Loucy (cell line): ENCODE data around the gene VPS13D.

Experiments used
- H2AFZ ChIP-seq: fragments of 200-600 bp; sonication (generic); 2 replicates; pipeline ENCODE4 v1.6.0; 2016; ENCODE audit warnings: antibody characterized with exemption, mild to moderate bottlenecking, low read length, moderate library complexity
- H3F3A ChIP-seq: fragments of 200-600 bp; 2 replicates; pipeline ENCODE4 v1.6.0; 2016; ENCODE audit warnings: antibody characterized with exemption, low read depth, mild to moderate bottlenecking
- H3K27me3 ChIP-seq: fragments of 200-600 bp; sonication (generic); 2 replicates; pipeline ENCODE4 v1.6.1; 2014; ENCODE audit warnings: low read length, mild to moderate bottlenecking; ENCODE audit not compliant: insufficient read depth, poor library complexity, severe bottlenecking
- H3K36me3 ChIP-seq: fragments of 200-600 bp; sonication (generic); 2 replicates; pipeline ENCODE4 v1.6.1; 2016; ENCODE audit warnings: low read length; ENCODE audit not compliant: insufficient read depth
- H3K4me1 ChIP-seq: fragments of 200-600 bp; sonication (generic); 2 replicates; pipeline ENCODE4 v1.5.1; 2014; ENCODE audit warnings: low read length, mild to moderate bottlenecking; ENCODE audit not compliant: insufficient read depth, poor library complexity, severe bottlenecking
- H3K4me2 ChIP-seq: fragments of 200-600 bp; sonication (generic); 2 replicates; pipeline ENCODE4 v1.6.0; 2014; ENCODE audit warnings: antibody characterized with exemption, low read length, low read depth, mild to moderate bottlenecking; ENCODE audit not compliant: poor library complexity, severe bottlenecking
- H3K4me3 ChIP-seq: fragments of 200-600 bp; sonication (generic); 2 replicates; pipeline ENCODE4 v1.5.1; 2014; ENCODE audit warnings: low read length, mild to moderate bottlenecking, mixed read lengths; ENCODE audit not compliant: poor library complexity, severe bottlenecking
- H3K79me2 ChIP-seq: fragments of 200-600 bp; sonication (generic); 2 replicates; pipeline ENCODE4 v1.6.1; 2014; ENCODE audit warnings: low read length; ENCODE audit not compliant: insufficient read depth
- H3K9ac ChIP-seq: fragments of 200-600 bp; sonication (generic); 2 replicates; pipeline ENCODE4 v1.6.0; 2014; ENCODE audit warnings: mild to moderate bottlenecking, low read depth, low read length, moderate library complexity; ENCODE audit not compliant: poor library complexity, severe bottlenecking
- H3K9me2 ChIP-seq: fragments of 200-600 bp; sonication (generic); replicated peaks from 2 replicates; pipeline ENCODE4 v1.6.1; 2016; ENCODE audit warnings: low read depth, low read length, mixed read lengths
- H3K9me3 ChIP-seq: fragments of 200-600 bp; sonication (generic); 2 replicates; pipeline ENCODE4 v1.6.1; 2014; ENCODE audit warnings: mild to moderate bottlenecking, antibody characterized with exemption, low read length, low read depth; ENCODE audit not compliant: insufficient read depth
- H4K20me1 ChIP-seq: fragments of 200-600 bp; sonication (generic); 2 replicates; pipeline ENCODE4 v1.6.0; 2014; ENCODE audit warnings: antibody characterized with exemption, low read length, mild to moderate bottlenecking; ENCODE audit not compliant: insufficient read depth, poor library complexity, severe bottlenecking
- CTCF ChIP-seq: fragments of 200-600 bp; sonication (generic); conservative IDR thresholded peaks from 2 replicates; pipeline ENCODE4 v1.5.1; 2014; ENCODE audit warnings: mild to moderate bottlenecking, antibody characterized with exemption, low read length
- EZH2phosphoT487 ChIP-seq: fragments of 200-600 bp; IDR thresholded peaks from 2 replicates; pipeline ENCODE4 v1.6.1; 2018; ENCODE audit warnings: antibody characterized with exemption, mild to moderate bottlenecking, moderate library complexity, borderline replicate concordance

The VPS13D gene

GRCh38 chr1:12548973-12549459 is 319.2 kb downstream of the VPS13D start:
- H2AFZ ChIP-seq: no peak overlapping the region
- H3K4me2 ChIP-seq: no peak overlapping the region
- no peaks in the 10 kb centered on the region for H4K20me1 ChIP-seq
- H3K9me2 ChIP-seq: no peaks in the 10 kb centered on the region
- H3K27me3 ChIP-seq: no peaks in the 10 kb centered on the region
- H3K9me3 ChIP-seq: no peaks in the 10 kb centered on the region
- no peaks in the 10 kb centered on the region for H3K36me3 ChIP-seq
- no peaks in the 10 kb centered on the region for H3K4me1 ChIP-seq
- no peaks in the 10 kb centered on the region for H3K79me2 ChIP-seq
- H3K4me3 ChIP-seq: no peak overlapping the region
- TF ChIP-seq CTCF (no peak), EZH2phosphoT487 (no peak)
- H3F3A ChIP-seq: no peaks in the 10 kb centered on the region
- H3K9ac ChIP-seq: no peak overlapping the region

- Histone ChIP-seq H3K9me3 (no peaks in the 10 kb centered on the region), H3F3A (no peaks in the 10 kb centered on the region), H3K4me1 (no peaks in the 10 kb centered on the region), H3K4me2 (no peak overlapping the region), H3K36me3 (no peaks in the 10 kb centered on the region), H2AFZ (no peak overlapping the region), H3K79me2 (no peaks in the 10 kb centered on the region), H3K9ac (no peak overlapping the region), H3K4me3 (no peak overlapping the region), H3K9me2 (no peaks in the 10 kb centered on the region), H3K27me3 (no peaks in the 10 kb centered on the region), H4K20me1 (no peaks in the 10 kb centered on the region)
- TF ChIP-seq EZH2phosphoT487 (no peak), CTCF (no peak)
Observed at GRCh38 chr1:12549460-12550349, 319.9 kb downstream of the VPS13D start.

- Histone ChIP-seq H4K20me1 (no peaks in the 10 kb centered on the region), H3K9me2 (no peaks in the 10 kb centered on the region), H3K9ac (no peak overlapping the region), H2AFZ (no peak overlapping the region), H3F3A (no peaks in the 10 kb centered on the region), H3K4me2 (no peak overlapping the region), H3K4me3 (no peak overlapping the region), H3K9me3 (no peaks in the 10 kb centered on the region), H3K79me2 (no peaks in the 10 kb centered on the region), H3K27me3 (no peaks in the 10 kb centered on the region), H3K36me3 (no peaks in the 10 kb centered on the region), H3K4me1 (no peaks in the 10 kb centered on the region)
- no peak for TF ChIP-seq CTCF
- TF ChIP-seq EZH2phosphoT487: no peak
Observed at GRCh38 chr1:12551584-12551983, 321.8 kb downstream of the VPS13D start.
